GM18520 (cell line): ENCODE data around the gene PLD4.

Experiments
- ATAC-seq: cut with Tn5 transposase; IDR thresholded peaks from one replicate; pipeline ENCODE4 v1.9.1; 2021; ENCODE audit not compliant: unreplicated experiment

The PLD4 gene

DNA sequence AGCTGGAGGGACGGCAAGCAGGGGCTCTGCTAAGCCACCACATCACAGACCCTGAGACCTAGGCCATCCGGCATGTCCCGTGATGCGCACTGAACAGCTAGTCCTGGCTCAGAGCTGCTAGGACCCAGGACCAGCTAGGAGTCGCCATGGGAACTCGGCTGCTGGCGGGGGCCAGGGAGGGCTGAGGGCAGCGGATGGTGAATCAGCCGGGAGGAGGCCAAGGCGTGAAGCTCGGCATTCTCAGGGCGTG lies 48.4 kb downstream of the PLD4 start:
- ATAC-seq: no peak

DNA sequence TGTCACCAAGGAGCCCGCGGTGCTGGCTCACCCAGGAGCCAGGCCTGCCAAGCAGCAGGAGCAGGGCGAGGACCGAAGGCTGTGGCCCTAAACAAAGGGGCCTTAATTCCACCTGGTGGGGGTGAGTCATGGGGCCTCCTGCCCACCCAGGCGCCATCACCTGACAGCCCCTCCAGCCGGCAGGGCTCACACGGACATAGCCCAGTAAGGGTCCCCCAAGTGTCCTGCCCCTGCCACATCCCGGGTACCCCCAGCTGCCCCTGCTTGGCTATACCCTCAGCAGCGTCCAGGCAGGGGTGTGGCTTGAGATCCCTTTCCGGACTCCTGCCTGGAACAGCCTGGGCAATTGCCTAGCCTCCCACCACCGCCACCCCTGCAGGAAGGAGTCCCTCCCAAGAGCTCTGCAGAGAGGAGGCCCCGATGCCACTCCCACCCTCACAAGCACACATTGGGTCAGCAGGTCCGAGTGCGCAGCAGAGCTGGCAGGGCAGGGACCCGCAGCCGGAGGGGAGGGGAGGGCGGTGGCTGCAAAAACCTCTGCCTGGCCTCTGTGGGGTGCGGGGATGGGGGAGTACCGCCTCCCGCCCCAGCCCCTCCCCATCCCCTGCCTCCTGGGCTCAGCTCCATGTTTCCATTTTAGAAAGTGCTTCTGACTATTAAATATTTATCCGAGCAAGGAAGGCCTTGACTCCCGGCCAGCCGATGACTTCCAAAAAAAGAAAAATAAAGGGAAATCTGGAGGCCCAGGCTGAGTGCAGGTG lies 48.9 kb downstream of the PLD4 start:
- no peak for ATAC-seq

DNA sequence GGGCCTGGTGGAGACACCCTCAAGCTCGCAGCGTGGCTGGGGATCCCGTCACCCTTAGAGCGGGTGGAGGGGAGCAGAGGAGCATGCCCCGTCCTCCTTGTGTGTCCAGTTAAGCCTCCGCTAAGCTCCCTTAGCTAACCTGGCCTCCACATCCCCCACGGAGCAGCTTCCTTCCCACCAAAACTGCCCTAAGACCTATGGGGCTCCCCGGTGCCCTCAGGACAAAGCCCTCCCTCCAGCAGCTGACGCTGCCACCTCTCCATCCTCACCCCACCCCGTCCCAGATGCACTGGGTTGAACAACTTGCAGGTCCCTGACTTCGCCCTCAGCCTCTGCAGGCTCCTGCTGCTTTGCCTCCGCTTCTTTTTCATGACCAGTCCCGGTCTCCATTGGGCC lies 49.5 kb downstream of the PLD4 start:
- ATAC-seq: no peak

DNA sequence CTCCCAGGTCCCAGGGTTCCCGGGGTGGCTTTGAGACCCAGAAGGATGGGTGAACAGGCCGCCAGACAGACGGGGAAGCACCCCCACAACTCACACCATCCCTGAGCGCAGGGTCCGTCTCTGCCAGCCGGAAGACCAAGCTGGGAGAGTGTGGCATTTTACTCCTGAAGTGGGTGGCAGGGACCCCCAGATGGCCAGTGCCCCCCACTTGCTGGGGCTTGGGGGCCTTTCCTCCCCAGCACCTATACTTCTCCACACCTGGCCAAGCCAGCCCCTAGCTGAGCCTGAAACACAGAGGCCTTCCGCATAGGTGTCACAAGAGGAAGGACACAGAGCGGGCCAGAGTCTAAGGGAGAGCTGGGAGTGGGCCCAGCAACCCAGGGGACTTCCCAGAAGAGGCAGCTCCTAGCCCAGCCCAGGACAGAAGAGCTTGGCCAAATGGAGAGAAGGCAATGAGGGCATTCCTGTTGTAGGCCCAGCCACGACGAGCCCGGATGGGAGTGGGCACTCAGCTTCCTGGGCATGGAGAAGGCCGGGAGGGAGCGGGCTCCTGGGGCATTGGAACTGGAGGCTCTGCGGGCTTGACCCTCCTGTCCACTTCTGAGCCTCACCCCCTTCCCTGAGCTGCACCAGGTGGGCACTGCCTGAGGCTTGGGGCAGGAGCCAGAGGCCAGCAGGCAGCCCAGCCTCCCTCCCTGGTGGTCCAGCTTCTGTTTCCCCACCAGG lies 50.1 kb downstream of the PLD4 start:
- no peak for ATAC-seq

DNA sequence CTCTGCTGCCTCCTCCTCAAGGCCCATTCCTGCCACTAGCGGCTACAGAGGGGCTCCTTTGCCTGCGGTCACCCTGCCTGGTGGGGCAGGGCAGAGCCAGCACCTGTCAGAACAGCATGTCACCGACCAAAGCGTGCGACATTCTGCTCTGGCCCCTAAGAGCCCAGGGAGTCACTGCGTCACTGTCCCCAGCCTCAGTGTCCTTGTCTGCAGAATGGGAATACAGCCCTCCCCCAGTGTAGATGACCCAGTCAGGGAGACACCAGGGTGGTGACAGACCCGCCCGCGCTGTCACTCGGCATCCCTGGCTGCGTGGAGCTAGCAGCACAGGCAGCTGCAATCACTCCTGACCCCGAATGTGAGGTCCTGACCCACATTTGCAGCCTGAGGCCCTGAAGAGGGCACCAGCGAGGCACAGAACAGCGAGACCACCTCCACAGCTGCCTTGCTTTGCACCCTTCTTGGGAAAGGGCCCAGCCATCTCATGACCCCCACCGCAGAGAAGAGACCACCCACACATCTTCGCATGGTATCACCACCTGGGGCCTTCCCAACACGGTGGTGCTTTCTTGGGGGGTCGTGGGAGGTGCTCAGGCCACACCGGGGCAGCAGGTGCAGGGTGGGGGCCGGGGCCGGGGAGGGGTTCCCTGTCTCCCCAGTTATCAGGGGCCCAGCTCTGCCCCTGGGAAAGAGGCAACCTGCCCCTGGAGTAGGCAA lies 51.0 kb downstream of the PLD4 start:
- ATAC-seq: no peak

DNA sequence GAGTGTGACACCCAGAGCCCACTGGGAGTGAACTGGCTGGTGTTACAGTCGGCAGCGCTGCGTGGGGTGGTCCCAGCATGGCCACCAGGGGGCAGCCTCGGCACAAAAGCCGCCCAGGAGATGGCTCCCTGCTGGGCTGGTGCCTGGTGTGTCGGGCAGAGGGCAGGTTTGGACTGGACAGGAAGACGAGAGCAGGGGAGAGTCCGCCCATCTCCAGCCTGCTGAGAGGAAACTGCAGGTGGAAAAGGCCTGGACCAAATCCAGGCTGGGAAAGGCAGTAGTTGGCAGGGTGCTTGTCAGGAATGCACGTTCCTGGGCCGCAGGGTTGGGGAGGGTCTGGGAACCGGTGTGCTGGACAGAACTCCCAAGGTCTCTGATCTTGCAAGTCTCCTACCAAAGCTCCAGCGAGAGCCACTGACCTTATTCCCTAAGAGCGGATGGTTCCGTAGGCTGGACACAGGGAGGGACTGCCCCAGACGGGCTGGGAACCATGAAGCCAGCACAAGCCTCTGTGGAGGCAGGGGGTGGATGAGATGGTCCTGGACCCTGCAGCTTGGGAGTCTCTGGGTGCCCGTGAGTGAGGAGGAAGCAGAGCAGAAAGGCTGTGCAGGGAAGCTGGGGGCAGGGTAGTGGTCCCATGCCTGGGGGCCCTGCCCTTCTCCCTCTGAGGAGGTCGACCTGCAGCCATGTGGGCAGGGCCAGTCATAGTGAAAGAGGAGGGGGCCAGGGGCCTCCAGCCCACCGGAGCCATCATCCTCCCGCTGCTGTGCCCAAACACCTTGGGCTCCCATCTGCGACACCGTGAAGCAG lies 51.7 kb downstream of the PLD4 start:
- no peak for ATAC-seq

DNA sequence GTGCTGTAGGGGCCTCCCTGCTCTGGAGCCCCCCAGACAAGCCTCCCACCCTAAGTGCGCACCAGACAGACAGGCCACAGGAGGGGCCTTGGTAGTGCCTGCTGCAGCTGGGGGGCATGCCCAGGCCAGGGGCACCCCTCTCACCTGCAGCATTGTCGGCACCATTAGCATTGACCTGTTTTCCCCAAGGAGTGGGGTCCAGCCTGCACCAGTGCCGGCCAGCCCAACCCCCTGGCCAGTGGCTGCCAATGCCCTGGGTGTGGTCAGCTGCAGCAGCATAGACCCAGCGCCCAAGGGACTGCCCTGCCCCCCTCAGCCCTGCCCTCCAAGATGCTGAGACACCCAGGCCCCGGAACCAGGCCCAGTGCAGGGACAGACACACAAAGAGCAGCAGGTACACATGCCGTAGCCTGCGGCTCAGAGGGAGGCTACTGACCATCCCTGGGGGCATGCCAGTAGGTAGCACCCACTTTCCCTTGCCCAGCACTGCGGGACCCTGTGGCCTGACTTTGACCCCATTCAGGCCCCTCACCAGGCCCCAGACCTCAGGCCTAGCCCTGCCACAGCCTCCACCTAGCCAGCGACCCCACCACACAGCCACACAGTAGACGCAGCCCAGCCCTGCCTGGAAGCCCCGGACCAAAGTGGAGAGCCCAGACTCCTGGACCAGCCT lies 52.5 kb downstream of the PLD4 start:
- ATAC-seq: no peak

DNA sequence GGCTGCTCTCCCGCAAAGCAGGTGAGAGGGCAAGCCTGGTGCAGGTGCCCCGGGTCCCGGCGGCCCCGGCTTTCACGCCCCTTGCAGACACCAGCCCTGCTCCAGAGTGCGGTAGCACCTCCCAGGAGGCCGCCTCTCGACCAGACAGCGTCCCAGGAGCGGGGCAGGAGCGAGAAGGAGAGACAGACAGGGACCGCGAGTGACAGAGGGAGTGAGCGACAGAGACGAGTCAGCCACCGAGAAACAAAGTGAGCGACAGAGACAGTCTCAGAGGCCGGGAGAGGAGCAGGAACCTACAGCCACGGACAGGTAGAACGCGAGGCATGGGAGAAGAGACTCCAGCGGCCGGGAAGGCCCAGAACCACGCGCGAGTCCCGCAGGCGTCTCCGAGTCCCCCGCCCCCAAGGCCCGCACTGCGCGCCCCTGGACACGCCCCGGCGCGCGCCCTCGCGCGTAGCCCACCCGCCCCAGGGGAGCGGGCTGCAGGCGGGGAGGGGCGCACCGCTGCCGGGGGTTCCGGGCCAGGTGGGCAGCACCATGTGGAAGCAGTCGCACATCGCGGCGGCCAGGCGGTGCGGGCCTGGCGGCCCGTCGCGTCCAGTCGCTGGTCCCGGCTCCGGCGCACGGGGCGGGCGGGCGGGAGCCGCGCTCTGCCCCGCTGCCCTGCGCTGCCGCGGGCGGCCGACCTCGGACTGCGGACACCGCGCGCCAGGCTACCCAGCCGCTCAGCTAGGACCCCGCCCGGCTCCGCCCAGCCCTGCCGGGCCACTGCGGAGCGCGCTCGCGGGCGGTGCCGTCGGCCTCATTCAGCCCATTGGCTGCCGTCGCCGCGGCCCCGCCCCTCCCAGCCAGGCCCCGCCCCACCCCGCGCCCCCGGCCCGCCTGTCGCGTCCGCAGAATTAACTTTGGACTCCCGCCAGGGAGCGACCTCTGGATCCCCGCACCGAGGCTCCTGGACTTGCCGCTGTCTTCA lies 53.3 kb downstream of the PLD4 start, which contains the start of gene AHNAK2:
Gene AHNAK2, minus strand, starts transcription at position 694 of the 973 bp plus-strand sequence. Its CDS starts 137 bp downstream, at position 557.
- no peak for ATAC-seq

DNA sequence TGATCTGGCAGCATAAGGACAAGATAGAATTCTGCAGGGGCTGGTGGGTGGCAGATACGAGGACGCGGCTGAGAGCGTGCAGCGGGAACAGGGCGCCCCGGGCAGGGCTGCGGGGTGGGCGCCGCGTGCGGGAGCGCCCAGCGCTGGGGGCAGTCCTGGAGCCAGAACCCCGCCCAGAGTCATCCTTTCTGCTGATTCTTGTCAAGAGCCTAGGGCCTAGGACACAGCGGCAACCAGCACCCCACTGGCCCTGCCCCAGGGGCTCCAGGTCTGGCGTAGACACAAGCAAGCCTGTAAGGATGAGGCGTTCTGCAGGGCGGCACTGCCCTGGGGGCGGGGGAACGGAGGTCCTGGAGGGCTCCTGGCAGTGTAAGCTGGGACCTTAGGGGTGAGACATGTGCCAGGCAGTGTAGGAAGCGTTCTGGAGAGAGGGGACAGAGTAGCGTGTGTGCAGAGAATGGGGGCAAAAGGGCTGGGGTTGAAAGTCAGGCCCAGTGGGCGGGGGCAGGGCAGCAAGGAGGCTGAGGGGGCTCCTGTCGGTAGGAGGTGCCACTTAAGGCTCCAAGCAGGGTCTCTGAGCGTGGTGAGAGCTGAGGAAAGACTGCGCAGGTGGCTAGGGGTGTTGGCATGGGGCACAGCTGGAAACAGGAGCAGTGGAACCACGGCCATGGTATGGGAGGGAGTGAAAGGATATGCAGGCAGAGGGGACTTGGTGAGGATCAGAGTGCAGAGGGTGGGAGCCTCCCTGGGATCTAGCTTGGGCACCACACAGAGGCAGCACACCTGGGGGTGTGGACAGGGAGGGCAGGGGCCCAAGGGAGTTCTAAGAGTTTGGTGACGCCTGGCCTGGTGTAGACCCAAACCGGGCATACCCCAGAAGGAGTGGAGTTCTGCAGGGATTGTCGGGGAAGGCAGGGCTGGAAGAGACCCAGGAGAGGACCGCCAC lies 54.3 kb downstream of the PLD4 start:
- no peak for ATAC-seq

DNA sequence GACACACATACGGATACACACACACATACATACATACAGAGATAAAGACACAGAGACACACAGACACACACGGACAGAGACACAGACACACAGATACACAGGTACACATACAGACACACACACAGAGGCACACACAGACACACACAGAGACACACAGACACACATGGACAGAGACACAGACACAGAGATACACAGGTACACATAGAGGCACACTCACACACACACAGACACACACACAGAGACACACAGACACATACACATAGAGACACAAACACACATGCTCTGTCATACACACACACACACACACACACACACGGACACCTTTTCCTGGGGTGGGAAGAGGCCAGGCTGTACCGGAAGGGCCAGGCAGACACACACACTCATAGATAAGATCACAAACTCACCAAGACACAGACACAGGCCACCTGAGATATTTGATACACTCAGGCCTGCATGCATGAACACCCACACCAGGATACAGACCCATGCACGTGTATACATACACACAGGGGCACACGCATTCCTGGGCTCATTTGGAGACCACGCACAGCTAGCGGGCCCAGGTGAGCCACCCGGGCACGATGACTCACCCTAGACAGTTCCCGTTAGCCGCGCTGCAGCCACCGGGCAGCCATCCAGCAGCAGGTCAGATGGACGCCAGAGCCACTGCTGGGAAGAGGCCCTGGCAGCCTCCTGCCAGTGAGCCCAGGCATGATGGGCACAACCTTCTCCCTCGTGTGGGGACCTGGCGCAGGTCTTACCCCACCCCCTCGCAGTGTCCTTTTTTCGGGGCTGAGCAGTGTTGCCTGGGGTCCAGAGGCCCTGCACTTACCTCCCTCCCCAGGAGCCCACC lies 55.3 kb downstream of the PLD4 start:
- ATAC-seq: no peak

DNA sequence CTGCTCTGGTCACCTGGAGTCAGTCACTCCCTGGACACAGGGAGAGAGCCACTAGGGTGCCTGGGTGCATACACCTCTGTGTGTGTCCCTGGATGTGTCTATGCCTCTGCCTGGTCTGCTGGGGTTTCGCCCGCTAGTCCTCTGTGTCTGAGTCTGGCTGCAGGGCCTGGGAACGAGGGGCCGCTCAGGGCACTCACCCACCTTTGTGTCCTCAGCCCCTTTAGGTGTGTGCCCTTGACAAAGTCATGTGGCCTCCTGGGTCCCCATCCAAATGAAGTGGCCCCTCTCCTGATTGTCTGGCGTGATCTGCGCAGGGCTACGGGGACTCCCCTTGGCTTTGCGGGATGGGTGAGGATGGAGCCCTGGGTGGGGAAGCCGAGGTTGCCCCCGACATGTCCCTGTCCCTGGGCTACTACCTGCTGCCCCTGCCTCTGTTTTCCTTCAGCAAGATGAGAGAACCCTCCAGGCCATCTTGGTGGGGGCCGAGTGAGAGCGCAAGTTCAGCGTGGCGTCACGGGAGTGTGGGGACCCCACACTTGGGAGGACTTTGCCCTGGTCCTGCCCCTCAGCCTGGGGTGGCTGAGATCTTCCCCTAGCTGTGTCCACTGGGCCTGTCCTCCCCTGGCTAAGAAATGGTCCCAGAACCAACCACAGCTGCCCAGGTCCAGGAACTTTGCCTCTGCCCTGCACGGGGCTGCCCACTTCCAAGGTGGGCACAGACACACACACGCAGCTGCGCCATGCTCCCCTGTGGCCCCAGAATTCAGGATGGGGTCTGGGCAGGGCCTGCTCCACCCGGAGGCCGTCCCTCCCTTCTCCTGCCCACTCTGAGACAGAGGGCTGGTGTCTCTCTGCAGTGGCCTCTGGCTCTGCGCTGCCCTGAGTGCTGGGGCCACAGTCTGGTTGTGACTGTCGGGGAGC lies 56.2 kb downstream of the PLD4 start:
- no peak for ATAC-seq

DNA sequence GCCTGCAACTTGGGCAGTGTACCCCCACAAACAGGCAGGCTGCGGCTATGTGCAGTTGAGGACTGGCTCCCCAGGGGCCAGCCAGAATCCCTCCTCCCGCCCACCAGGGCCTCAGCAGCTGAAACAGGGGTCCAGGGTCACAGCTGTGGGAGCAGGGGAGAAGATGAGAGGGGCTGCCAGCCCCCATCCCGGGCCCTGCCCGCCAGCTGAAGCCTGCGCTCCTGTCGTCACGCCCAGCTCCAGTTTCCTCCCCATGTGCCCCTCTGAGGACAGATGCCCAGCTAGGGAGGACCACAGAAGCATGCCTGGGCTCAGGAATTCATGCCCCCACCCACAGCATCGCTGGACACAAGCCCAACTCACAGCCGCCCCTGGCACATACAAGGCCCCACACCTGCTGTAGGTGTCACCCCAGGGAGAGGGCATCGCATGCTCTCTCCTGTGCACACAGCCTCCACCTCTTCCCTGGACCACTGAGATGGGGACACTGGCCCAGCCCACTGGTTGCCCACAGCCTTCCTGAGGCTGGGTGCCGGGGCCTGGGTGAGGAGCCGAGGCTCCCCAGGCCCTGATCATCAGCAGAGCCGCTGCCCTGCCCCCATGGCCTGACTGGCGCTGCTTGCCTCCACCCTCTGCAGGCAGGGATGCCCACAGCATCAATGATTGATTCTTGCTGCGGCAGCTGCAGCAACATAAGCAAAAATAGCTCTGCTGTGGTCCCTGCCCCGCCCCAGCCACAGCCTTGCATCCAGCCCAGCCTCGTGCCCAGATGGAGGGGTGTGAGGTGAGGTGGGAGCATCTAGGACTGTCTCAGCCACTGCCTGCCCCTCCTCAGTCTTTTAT lies 57.2 kb downstream of the PLD4 start:
- ATAC-seq: no peak

DNA sequence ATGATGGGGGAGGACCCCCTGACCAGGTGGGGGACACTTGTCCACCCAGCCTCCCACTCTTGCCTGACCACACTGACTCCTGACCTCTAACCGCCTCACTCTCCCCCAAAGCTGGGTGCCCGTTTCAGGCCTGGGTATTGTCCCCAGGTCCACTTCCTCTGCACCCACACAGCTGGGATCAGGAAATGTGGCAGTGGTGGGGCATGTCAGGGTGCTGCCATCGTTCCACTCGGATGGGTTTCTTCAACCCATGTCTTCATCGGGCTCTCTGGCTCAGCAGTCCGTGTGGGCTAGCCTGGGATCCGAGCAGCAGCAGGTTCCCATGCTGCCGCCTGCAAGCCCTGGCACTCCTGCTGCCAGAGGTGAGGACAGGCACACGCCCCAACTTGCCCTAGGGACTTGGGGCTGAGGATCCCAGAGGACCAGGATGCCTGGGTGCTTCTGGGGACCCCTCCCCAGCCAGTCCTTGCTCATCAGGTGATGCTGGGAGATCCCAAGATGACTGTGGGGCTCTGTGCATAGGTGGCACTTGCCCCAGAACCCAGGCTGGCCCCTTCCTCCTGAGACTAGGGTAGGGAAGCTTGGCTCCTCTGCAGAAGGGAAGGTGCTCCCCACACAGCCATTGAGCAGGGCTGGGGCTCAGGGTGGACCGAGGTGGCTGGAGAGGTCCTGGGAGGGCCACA lies 58.0 kb downstream of the PLD4 start:
- ATAC-seq: no peak
